AG04450 (cell line): ENCODE measurements around the gene LRAT. TPM values are rescaled to one million over a fixed set of nuclear protein-coding genes. Genes with fewer than 3 reads are reported as not detected.

Experiments used
- CTCF ChIA-PET: fragments of 300-600, 350-600 bp; formaldehyde crosslinking; extraction: SDS; loops from one replicate; lab custom pipeline; 2022; ENCODE audit warnings: antibody characterized with exemption, inconsistent platforms; lab: Charles Lee
- POLR2A ChIA-PET: fragments of 350-600 bp; formaldehyde crosslinking; extraction: SDS; loops from one replicate; lab custom pipeline; 2021; ENCODE audit warnings: antibody characterized with exemption, inconsistent platforms; lab: Yijun Ruan, JAX
- DNase-seq: peaks from one replicate; pipeline ENCODE4 v3.0.0-alpha.2; 2011; ENCODE audit warnings: low read depth, low spot score
- H3K27ac ChIP-seq: one replicate; pipeline ENCODE4 v1.5.1; 2012; ENCODE audit warnings: low read depth, low read length, control low read depth
- H3K27me3 ChIP-seq: one replicate; pipeline ENCODE4 v1.6.0; 2012; ENCODE audit warnings: low read length; ENCODE audit not compliant: control insufficient read depth, insufficient read depth
- H3K4me3 ChIP-seq: 2 replicates; pipeline ENCODE4 v1.5.1; 2011; ENCODE audit warnings: mild to moderate bottlenecking, low read depth, low read length, control low read depth
- H3K9me3 ChIP-seq: 2 replicates; pipeline ENCODE4 v1.5.1; 2012; ENCODE audit warnings: low read length; ENCODE audit not compliant: control insufficient read depth, insufficient read depth
- CTCF ChIP-seq: IDR thresholded peaks from 2 replicates; pipeline ENCODE4 v1.5.1; 2011; ENCODE audit warnings: low read depth, low read length, control low read depth, inconsistent platforms
- polyA plus RNA-seq: library from polyadenylated mRNA; depleted of rRNA; stranded (reverse); fragments of >200 nt; gene quantifications from 2 replicates; pipeline ENCODE4 v1.2.3, GENCODE V29; 2011

Gene LRAT
- polyA plus RNA-seq, 1 experiment: not detected

DNA sequence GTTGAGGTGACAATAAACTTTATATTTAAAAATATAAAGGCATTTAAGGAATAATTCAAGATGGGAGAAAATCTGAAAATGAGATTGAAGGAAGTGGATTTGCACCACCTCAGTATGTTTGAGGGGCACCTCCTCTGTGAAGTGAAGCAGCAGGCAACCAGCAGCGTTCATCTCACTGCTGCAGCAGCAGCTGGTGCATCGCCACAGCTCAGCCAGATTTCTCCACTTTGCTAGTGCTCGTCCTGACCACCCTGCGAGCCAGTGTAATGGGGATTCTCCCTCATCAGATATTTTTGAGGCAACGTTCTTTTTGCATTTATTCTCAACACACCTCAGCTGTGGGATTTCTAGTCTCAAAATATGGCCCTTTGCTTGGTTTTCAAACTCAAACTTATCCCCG, 13.9 kb downstream of the LRAT start:
- Histone ChIP-seq H3K9me3 (no peaks in the 10 kb centered on the region), H3K4me3 (no peak overlapping the region), H3K27me3 (no peaks in the 10 kb centered on the region), H3K27ac (no peak overlapping the region)
- CTCF ChIA-PET: no interaction called here
- no peak for TF ChIP-seq CTCF
- POLR2A ChIA-PET: no interaction called here
- no peak for DNase-seq

- Histone ChIP-seq H3K9me3 (no peaks in the 10 kb centered on the region), H3K27me3 (no peaks in the 10 kb centered on the region), H3K27ac (no peak overlapping the region), H3K4me3 (no peak overlapping the region)
- ChIA-PET CTCF (no interaction called here), POLR2A (no interaction called here)
- no peak for DNase-seq
- TF ChIP-seq CTCF: no peak
Observed at GRCh38 chr4:154760895-154761294, 17.1 kb downstream of the LRAT start.

DNA sequence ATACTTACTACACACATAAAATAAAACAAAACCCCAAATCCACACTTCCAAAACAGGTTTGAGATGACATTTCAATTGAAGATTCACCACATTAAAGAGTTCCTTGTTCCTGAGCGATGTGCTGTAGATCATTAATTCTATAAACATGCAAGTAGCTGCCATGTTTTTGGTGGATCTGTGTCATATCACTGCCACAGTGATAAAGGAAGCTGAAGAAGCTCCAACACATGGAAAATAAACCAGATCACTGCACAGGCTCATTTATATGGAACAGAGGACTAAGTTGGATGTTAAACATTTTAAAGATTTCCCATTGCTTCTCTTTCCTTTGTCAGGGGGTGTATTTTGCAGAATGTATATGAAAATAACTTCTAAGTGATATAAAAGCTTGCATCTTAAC, 34.5 kb downstream of the LRAT start:
- ChIA-PET POLR2A (no interaction called here), CTCF (interaction anchor here (0.6 to 2.9 kb wide), 8 partner anchors 14 to 577 kb away, joined by 3 to 34 read pairs (median 3); partner anchors contain the start of gene PLRG1)
- DNase-seq: no peak
- H3K4me3 ChIP-seq: no peak overlapping the region
- H3K9me3 ChIP-seq: no peaks in the 10 kb centered on the region; the same call in 1 of the 2 replicates
- H3K27ac ChIP-seq: no peak overlapping the region
- H3K27me3 ChIP-seq: no peaks in the 10 kb centered on the region
- no peak for TF ChIP-seq CTCF

DNA sequence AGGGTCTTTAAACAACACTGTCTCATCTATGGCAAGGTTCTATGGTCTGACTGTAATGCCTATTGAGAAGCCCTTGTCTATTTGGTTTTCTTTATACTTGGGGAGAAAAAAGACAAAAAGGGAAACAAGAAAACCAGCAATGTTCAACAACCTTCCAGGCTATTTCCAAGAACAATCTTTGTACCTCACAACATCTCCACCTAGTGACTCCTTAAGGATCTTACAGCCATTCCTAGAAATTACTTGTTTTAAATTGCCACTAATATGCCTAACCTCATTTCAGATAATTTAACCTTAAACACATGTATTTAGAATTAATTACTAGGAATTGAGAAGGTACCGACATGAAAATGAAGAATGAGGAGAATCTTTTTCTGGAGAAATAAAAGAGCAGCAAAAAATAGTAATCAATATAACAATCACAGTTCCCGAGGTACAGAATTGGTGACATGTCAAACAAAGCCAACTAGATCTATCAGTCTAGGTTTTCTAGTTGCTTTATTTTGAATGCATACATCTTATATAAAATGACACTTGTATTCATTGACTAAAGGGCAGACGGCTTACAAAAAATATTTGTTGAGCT, 35.7 kb downstream of the LRAT start:
- ChIA-PET CTCF (interaction anchor here (1.0 to 2.9 kb wide), 9 partner anchors 15 to 228 kb away, joined by 3 to 34 read pairs (median 5); partner anchors contain the start of genes FGB and PLRG1), POLR2A (no interaction called here)
- TF ChIP-seq CTCF: peak; percentile 66
- Histone ChIP-seq H3K27me3 (no peaks in the 10 kb centered on the region), H3K9me3 (no peaks in the 10 kb centered on the region; the same call in 1 of the 2 replicates), H3K27ac (no peak overlapping the region), H3K4me3 (no peak overlapping the region)
- DNase-seq: peak; percentile 4

GRCh38 chr4:154781126-154781982, 37.6 kb downstream of the LRAT start, which contains the start of gene RBM46:
RBM46 (plus strand) TSS chr4:154781272; CDS start chr4:154796753, 15,481 bp downstream.
- ChIA-PET POLR2A (no interaction called here), CTCF (interaction anchor here (1.7 kb wide), 1 partner anchor 143 kb away, joined by 6 read pairs; no protein-coding TSS in a partner anchor)
- DNase-seq: no peak
- no peaks in the 10 kb centered on the region; the same call in 1 of the 2 replicates for H3K9me3 ChIP-seq
- no peak within 1 kb of the TSS for H3K27ac ChIP-seq
- H3K4me3 ChIP-seq: no peak within 1 kb of the TSS
- H3K27me3 ChIP-seq: no peaks in the 10 kb centered on the region
- no peak for TF ChIP-seq CTCF
